ENCODE results near the gene ACO2.
A peak's percentile ranks its signal among the peaks of the same experiment; 100 is the strongest.
"Not testable (repeated sequence)": the region's sequence is repeated elsewhere in the genome, so short reads cannot be mapped to it uniquely, and the experiment has no call there.

The ACO2 gene

GRCh38 chr22:41551877-41552582 is 83.1 kb downstream of the ACO2 start:
- Mint-ChIP-seq H3K27me3 (ENCODE audit: low read depth, poor library complexity) (peaks cover 4% of the 10 kb centered on the region), H3K4me1 (peaks cover 56% of the 10 kb centered on the region), H3K36me3 (ENCODE audit: low read depth) (no peaks in the 10 kb centered on the region), H3K27ac (peak overlapping the region; percentile 86), H3K4me3 (no peak overlapping the region), H3K9me3 (no peaks in the 10 kb centered on the region)
- TF ChIP-seq CTCF (IDR thresholded peaks at IDR 0.05) = no peak
- DNase-seq = no peak

- Mint-ChIP-seq H3K36me3 (ENCODE audit: low read depth) (no peaks in the 10 kb centered on the region), H3K27ac (peak overlapping the region; percentile 31), H3K9me3 (no peaks in the 10 kb centered on the region), H3K4me3 (no peak overlapping the region), H3K27me3 (ENCODE audit: low read depth, poor library complexity) (peaks cover 4% of the 10 kb centered on the region), H3K4me1 (peaks cover 77% of the 10 kb centered on the region)
- no peak for DNase-seq
- no peak for TF ChIP-seq CTCF (IDR thresholded peaks at IDR 0.05)
Observed at GRCh38 chr22:41555325-41555982, 86.5 kb downstream of the ACO2 start.

GRCh38 chr22:41556561-41556960 is 87.6 kb downstream of the ACO2 start:
- Mint-ChIP-seq H3K36me3 (ENCODE audit: low read depth) (no peaks in the 10 kb centered on the region), H3K4me1 (peaks cover 84% of the 10 kb centered on the region), H3K27ac (peak overlapping the region; percentile 7), H3K4me3 (no peak overlapping the region), H3K9me3 (no peaks in the 10 kb centered on the region), H3K27me3 (ENCODE audit: low read depth, poor library complexity) (peaks cover 7% of the 10 kb centered on the region)
- DNase-seq = no peak
- no peak for TF ChIP-seq CTCF (IDR thresholded peaks at IDR 0.05)

- H3K4me3 Mint-ChIP-seq = no peak overlapping the region
- H3K36me3 Mint-ChIP-seq (ENCODE audit: low read depth) = no peaks in the 10 kb centered on the region
- H3K27me3 Mint-ChIP-seq (ENCODE audit: low read depth, poor library complexity) = peaks cover 3% of the 10 kb centered on the region
- peak overlapping the region; percentile 97 for H3K27ac Mint-ChIP-seq
- TF ChIP-seq CTCF (IDR thresholded peaks at IDR 0.05) = no peak
- DNase-seq = no peak
- H3K4me1 Mint-ChIP-seq = peaks cover 88% of the 10 kb centered on the region
- no peaks in the 10 kb centered on the region for H3K9me3 Mint-ChIP-seq
Observed at GRCh38 chr22:41557401-41558240, 88.7 kb downstream of the ACO2 start.

- H3K4me3 Mint-ChIP-seq = peak overlapping the region; percentile 15
- not testable (repeated sequence) for DNase-seq; H3K36me3 Mint-ChIP-seq (ENCODE audit: low read depth); H3K27ac Mint-ChIP-seq; H3K27me3 Mint-ChIP-seq (ENCODE audit: low read depth, poor library complexity); H3K9me3 Mint-ChIP-seq
- peaks cover 89% of the 10 kb centered on the region for H3K4me1 Mint-ChIP-seq
Observed at GRCh38 chr22:41558241-41558630, 89.3 kb downstream of the ACO2 start.

GRCh38 chr22:41560095-41560471 is 91.2 kb downstream of the ACO2 start:
- DNase-seq = no peak
- Mint-ChIP-seq H3K4me1 (peaks cover 82% of the 10 kb centered on the region), H3K27ac (peak overlapping the region; percentile 48), H3K27me3 (ENCODE audit: low read depth, poor library complexity) (peaks cover 12% of the 10 kb centered on the region), H3K9me3 (no peaks in the 10 kb centered on the region), H3K36me3 (ENCODE audit: low read depth) (no peaks in the 10 kb centered on the region), H3K4me3 (peak overlapping the region; percentile 74)
- no peak for TF ChIP-seq CTCF (IDR thresholded peaks at IDR 0.05)
